Measurements from ENCODE around the gene MYO1D.

The MYO1D gene

GRCh38 chr17:32859857-32860525, 16.9 kb downstream of the MYO1D start:
- ChIA-PET POLR2A (interaction anchor here (1.3 kb wide), 1 partner anchor 17 kb away, joined by 3 read pairs; the partner anchor contains the start of gene MYO1D), CTCF (interaction anchor here (0.6 to 1.4 kb wide), 5 partner anchors 17 to 858 kb away, joined by 3 to 7 read pairs (median 3); partner anchors contain the start of gene MYO1D)
- DNase-seq (ENCODE audit: extremely low spot score) = no peak
- TF ChIP-seq PKNOX1 (IDR thresholded peaks at IDR 0.05) = no peak
- no peak for TF ChIP-seq CTBP1 (IDR thresholded peaks at IDR 0.05; ENCODE audit: borderline replicate concordance)
- TF ChIP-seq FOXA1 (IDR thresholded peaks at IDR 0.05) = no peak
- TF ChIP-seq BHLHE40 (IDR thresholded peaks at IDR 0.05; ENCODE audit: borderline replicate concordance) = no peak
- no peak for TF ChIP-seq SP1 (IDR thresholded peaks at IDR 0.05)
- no peak for TF ChIP-seq NFRKB (IDR thresholded peaks at IDR 0.05)
- TF ChIP-seq FOXK2 (IDR thresholded peaks at IDR 0.05) = no peak
- TF ChIP-seq ZNF384 (IDR thresholded peaks at IDR 0.05) = no peak

GRCh38 chr17:32855620-32856019, 21.3 kb downstream of the MYO1D start:
- TF ChIP-seq FOXM1 (IDR thresholded peaks at IDR 0.05; ENCODE audit: borderline replicate concordance) = no peak
- no peak for TF ChIP-seq L3MBTL2 (conservative IDR thresholded peaks at IDR 0.05)
- no peak for TF ChIP-seq NFRKB (IDR thresholded peaks at IDR 0.05)
- no peak for TF ChIP-seq FOXA1 (IDR thresholded peaks at IDR 0.05)
- no peak for TF ChIP-seq ELF4 (IDR thresholded peaks at IDR 0.05)
- TF ChIP-seq SP1 (IDR thresholded peaks at IDR 0.05) = no peak
- TF ChIP-seq SUZ12 (IDR thresholded peaks at IDR 0.05) = no peak
- TF ChIP-seq CTBP1 (IDR thresholded peaks at IDR 0.05; ENCODE audit: borderline replicate concordance) = no peak
- TF ChIP-seq TARDBP (IDR thresholded peaks at IDR 0.05) = no peak
- no peak for TF ChIP-seq LEF1 (IDR thresholded peaks at IDR 0.05; ENCODE audit: borderline replicate concordance)
- no peak for TF ChIP-seq FOXK2 (IDR thresholded peaks at IDR 0.05)
- no peak for TF ChIP-seq ZNF384 (IDR thresholded peaks at IDR 0.05)
- TF ChIP-seq ARNT (IDR thresholded peaks at IDR 0.05) = no peak
- ChIA-PET CTCF (no interaction called here), POLR2A (no interaction called here)
- no peak for DNase-seq (ENCODE audit: extremely low spot score)

DNA sequence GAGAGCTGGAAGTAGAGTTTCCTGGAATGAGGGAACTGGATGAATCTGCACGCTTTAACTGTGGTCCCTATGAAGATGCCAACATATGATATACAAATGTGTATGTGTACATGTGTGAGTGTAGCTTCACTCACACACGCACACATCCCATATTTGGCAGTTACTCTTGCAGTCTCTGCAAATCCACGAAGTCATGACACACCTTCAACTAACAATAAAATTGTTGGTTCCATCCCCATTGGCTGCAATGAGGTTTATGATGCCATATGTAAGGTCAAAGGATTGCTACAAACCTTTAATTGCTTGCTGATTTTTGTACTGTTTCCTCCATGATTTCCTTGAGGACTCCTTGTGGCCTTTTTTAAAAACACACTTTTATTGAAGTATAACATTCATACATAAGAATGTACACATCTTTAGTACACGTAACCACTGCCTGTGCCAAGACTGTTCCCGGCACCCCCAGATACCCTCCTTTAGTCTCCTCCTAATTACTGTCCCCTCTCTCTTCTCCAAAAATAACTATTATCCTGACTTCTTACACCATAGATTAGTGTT, 22.0 kb downstream of the MYO1D start:
- TF ChIP-seq SUZ12 (IDR thresholded peaks at IDR 0.05) (no peak), FOXM1 (IDR thresholded peaks at IDR 0.05; ENCODE audit: borderline replicate concordance) (no peak), HDGF (IDR thresholded peaks at IDR 0.05; ENCODE audit: borderline replicate concordance) (no peak), FOXK2 (IDR thresholded peaks at IDR 0.05) (no peak), ZNF384 (IDR thresholded peaks at IDR 0.05) (no peak), BHLHE40 (IDR thresholded peaks at IDR 0.05; ENCODE audit: borderline replicate concordance) (no peak), CTBP1 (IDR thresholded peaks at IDR 0.05; ENCODE audit: borderline replicate concordance) (no peak), PKNOX1 (IDR thresholded peaks at IDR 0.05) (no peak), FOXA1 (IDR thresholded peaks at IDR 0.05) (no peak), NFRKB (IDR thresholded peaks at IDR 0.05) (no peak), TARDBP (IDR thresholded peaks at IDR 0.05) (no peak), LEF1 (IDR thresholded peaks at IDR 0.05; ENCODE audit: borderline replicate concordance) (no peak), ELF4 (IDR thresholded peaks at IDR 0.05) (no peak), ARNT (IDR thresholded peaks at IDR 0.05) (no peak), L3MBTL2 (conservative IDR thresholded peaks at IDR 0.05) (no peak), SP1 (IDR thresholded peaks at IDR 0.05) (no peak)
- POLR2A ChIA-PET = interaction anchor here (1.7 kb wide), 1 partner anchor 22 kb away, joined by 7 read pairs; the partner anchor contains the start of gene MYO1D
- CTCF ChIA-PET = interaction anchor here (1.2 kb wide), 1 partner anchor 22 kb away, joined by 4 read pairs; the partner anchor contains the start of gene MYO1D
- no peak for DNase-seq (ENCODE audit: extremely low spot score)

DNA sequence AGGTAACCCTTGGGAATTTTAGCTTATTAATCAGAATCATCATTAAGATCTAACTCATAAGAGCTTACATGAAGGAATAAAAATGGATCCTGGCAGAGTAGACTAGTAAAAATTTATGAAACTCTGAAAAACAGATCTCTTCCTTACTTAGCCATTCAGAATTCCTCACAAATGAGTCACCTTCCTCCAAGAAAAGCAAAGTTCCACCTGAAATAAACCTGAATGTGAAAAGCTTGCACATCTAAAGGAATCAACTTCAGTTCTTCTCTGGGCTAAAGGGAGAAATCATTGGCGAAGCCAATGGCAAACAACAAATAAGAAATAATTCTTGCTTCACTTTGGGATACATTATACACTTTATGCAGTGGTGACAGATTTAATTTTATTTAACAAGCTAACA, 22.7 kb downstream of the MYO1D start:
- ChIA-PET CTCF (interaction anchor here (1.2 kb wide), 1 partner anchor 23 kb away, joined by 4 read pairs; the partner anchor contains the start of gene MYO1D), POLR2A (interaction anchor here (1.7 kb wide), 1 partner anchor 23 kb away, joined by 7 read pairs; the partner anchor contains the start of gene MYO1D)
- TF ChIP-seq ELF4 (IDR thresholded peaks at IDR 0.05) (no peak), L3MBTL2 (conservative IDR thresholded peaks at IDR 0.05) (no peak), ARNT (IDR thresholded peaks at IDR 0.05) (no peak), TARDBP (IDR thresholded peaks at IDR 0.05) (no peak), PKNOX1 (IDR thresholded peaks at IDR 0.05) (no peak), SUZ12 (IDR thresholded peaks at IDR 0.05) (no peak), BHLHE40 (IDR thresholded peaks at IDR 0.05; ENCODE audit: borderline replicate concordance) (no peak), LEF1 (IDR thresholded peaks at IDR 0.05; ENCODE audit: borderline replicate concordance) (no peak), FOXA1 (IDR thresholded peaks at IDR 0.05) (no peak), HDGF (IDR thresholded peaks at IDR 0.05; ENCODE audit: borderline replicate concordance) (no peak)
- DNase-seq (ENCODE audit: extremely low spot score) = no peak

DNA sequence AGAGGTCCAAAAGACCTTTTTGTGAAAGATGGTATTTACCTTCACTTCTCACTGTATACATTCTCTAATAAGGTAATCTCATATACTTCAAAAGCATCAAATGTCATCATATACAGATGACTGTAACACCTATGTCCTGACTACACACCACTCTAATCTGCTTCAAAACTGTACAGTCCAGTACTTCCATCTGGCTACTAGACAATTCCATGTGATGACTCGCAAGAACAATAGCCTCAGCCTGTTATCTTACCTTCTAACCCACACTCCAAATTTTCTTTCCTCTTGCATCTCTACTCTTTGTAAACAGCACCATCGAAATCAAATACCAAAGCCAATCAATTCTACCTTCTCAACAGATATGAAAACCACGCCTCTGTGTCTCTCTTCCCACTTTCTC, 24.1 kb downstream of the MYO1D start:
- ChIA-PET POLR2A (no interaction called here), CTCF (no interaction called here)
- no peak for DNase-seq (ENCODE audit: extremely low spot score)
- TF ChIP-seq ARNT (IDR thresholded peaks at IDR 0.05) = no peak

DNA sequence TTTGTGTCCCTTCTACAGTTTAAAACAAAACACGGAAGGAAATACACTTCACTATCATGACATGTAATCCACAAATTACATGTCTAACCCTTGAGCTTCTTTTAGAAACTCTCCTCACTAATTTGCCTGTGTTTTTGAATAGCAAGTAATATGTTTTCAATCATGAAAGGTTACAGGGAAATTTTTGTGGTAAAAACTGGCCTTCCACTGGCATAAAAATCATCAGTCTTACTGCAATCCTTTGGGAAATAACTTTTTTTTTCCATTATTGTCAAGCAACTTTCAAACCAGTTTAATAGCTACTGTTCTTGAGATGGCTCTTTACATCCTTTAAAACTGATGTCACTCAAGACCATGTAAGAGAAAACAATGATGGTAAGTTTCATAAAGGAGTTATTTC, 27.0 kb downstream of the MYO1D start:
- POLR2A ChIA-PET = no interaction called here
- no peak for DNase-seq (ENCODE audit: extremely low spot score)
- TF ChIP-seq BHLHE40 (IDR thresholded peaks at IDR 0.05; ENCODE audit: borderline replicate concordance) (no peak), ARNT (IDR thresholded peaks at IDR 0.05) (no peak), SUZ12 (IDR thresholded peaks at IDR 0.05) (no peak), FOXA1 (IDR thresholded peaks at IDR 0.05) (no peak), PKNOX1 (IDR thresholded peaks at IDR 0.05) (no peak), TARDBP (IDR thresholded peaks at IDR 0.05) (no peak), L3MBTL2 (conservative IDR thresholded peaks at IDR 0.05) (no peak), FOXK2 (IDR thresholded peaks at IDR 0.05) (no peak), ZNF384 (IDR thresholded peaks at IDR 0.05) (no peak), FOXM1 (IDR thresholded peaks at IDR 0.05; ENCODE audit: borderline replicate concordance) (no peak)
- CTCF ChIA-PET = no interaction called here
